GM19467 (cell line): Measurements from ENCODE around the gene SFT2D1.
"Not testable (repeated sequence)": the region's sequence is repeated elsewhere in the genome, so short reads cannot be mapped to it uniquely, and the experiment has no call there.

Experiments
- ATAC-seq: cut with Tn5 transposase; IDR thresholded peaks from one replicate; pipeline ENCODE4 v1.9.1; 2021; ENCODE audit warnings: mild to moderate bottlenecking, moderate library complexity; ENCODE audit not compliant: unreplicated experiment

The SFT2D1 gene

DNA sequence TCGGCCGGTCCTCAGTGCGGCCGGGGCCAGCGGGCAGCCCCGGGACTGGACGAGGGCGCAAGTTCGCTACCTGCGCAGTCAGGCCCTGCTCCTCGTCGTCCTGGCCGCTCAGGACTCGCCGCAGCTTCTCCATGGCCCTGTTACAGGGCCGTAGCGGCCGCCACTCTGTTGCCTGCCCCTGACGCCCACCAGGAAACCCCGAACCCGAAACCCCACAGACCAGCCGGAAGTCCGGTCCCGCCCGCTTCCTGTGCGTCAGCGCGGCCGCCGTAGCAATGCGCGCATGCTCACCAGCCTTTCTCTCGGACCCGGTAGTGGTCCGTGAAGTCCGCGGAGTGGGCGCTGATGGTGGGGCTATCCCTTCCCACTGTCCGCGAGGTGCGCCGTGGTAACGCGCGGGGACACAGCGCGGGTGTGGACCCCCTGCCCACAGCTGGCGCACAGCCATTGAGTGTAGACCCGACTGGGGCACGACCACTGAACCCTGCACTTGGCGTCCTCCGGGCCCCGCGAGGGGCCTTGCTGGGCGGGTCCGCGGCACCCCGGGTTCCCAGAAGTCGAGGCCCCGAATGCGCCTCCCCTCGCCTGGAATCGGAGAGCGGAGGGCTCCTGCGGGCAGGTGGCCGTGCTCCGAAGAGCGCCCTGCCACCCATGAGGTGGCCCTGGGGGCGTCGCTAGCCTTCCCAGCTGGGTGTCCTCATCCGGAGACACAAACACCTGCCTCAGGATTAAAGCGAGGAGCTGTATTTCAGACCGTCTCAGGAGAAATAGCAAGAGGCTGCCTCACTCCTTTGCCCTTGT lies at the start of gene SFT2D1:
TSS of gene SFT2D1 (minus strand) at position 197 of the 801 bp plus-strand sequence. CDS start at position 133, 64 bp downstream.
- peak; percentile 90 for ATAC-seq

DNA sequence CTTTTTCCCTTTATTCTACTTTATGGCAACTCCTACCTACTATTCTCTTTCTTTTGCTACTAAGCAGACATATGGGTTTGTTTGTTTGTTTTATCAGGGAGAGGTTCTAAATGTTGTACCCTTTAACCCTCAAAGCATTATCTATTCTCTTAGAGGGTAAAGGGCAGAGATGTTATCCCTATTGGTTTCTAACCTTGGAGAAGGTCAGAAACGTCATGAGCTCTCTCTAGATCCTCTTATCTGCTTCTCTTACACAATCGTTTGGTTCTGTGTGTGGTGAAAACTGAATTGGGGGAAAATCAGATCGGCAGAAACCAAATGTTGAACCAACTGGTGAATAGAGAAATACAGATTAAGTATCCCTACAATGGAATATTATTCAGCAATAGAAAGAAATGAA lies 46.8 kb upstream of the SFT2D1 start:
- no peak for ATAC-seq

DNA sequence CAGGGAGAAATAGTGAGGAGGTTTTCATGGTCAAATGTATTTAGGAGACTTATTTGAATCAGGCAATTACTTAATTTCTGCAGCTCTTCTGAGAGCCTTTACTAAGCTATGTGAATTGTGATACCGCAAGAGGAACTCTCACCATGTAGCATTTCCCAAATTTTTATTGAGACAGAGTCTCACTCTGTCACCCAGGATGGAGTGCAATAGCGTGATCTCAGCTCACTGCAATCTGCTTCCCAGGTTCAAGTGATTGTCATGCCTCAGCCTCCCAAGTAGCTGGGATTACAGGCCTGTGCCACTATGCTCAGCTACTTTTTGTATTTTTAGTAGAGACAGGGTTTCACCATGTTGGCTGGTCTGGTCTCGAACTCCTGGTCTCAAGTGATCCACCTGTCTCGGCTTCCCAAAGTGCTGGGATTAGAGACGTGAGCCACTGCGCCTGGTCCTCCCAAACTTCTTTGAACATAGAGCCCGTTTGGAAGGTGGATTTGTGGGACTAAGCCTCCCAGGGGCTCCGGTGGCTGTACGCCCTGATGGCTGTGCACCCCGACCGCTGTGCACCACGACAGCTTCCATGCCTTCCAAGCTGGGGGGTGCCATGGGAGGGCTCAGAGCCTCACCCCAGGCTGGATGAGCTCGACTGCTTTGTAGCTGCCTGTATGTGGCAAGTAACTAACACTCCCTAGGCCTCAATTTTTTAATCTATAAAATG lies 46.1 kb upstream of the SFT2D1 start:
- no peak for ATAC-seq

DNA sequence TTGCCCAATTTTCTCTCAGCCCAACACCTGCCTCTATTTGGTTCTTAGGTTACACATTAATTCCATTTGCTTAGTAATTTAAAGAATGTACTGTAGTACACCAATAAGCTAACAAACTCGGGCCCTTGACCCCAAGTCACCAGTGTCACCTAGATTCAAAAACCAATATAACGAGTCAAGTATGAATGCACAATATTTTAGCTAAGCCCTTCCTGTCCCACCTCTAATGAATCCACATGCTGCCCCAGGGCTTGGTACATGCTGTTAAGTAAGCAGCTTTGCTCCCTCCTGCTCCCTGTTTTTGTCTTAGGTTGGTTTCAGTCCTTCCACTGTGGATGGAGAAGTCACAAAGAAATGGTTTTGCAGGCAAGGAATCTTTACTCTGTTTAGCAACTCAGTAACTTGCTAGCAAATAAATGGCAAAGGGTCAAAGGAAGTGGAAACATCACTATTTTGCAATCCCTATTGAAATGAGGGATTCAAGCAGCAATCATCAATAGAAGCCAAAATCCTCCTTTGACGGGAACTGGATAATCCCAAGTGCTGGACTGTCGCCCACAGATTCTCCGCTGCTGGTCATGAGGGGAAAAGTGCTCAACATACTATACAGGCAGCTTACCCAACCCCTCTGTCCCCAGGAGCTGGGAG lies 45.4 kb upstream of the SFT2D1 start:
- no peak for ATAC-seq

DNA sequence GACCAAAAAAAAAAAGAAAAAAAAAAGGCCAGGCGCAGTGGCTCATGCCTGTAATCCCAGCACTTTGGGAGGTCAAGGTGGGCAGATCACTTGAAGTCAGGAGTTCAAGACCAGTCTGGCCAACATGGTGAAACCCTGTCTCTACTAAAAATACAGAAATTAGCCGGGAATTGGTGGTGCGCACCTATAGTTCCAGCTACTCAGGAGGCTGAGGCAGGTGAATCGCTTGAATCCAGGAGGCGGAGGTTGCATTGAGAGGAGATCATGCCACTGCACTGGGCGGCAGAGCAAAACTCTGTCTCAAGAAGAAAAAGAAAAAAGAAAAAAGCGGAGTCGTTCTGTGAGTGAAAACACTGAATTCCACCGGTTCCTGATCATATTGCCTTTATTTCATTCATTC lies 44.8 kb upstream of the SFT2D1 start:
- not testable (repeated sequence) for ATAC-seq

DNA sequence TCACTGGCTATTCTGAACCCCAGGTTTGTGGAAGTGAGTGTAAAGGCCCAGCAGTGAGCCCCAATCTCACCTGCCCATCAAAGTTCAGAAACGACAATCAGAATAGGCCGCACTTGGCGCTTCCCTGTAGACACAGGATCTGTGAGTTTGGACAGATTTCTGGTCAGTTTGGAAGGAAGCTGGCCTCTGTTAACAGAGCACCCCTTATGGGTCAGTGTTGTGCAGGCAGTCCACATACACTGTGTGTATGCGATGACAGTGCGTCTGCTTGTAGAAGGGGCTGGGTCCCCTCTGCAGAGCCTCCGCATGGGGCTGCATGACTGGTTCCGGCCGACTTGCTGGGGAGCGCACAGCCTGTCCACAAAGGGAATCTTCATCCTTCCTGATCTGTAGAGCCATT lies 43.8 kb upstream of the SFT2D1 start:
- ATAC-seq = no peak

DNA sequence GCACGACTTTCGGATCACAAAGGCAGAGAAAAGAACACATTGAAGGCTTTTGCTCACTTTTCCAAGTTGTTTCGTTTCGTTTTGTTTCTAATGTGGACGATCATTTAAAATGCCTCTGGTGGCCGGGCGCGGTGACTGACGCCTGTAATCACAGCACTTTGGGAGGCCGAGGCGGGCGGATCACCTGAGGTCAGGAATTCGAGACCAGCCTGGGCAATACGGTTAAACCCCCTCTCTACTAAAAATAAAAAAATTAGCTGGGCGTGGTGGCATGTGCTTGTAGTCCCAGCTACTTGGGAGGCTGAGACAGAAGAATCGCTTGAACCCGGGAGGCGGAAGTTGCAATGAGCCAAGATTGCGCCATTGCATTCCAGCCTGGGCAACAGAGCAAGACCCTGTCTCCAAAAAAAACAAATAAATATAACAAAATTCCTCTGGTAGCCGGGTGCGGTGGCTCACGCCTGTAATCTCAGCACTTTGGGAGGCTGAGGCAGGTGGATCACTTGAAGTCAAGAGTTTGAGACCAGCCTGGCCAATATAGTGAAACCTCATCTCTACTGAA lies 41.5 kb upstream of the SFT2D1 start:
- ATAC-seq = not testable (repeated sequence)

DNA sequence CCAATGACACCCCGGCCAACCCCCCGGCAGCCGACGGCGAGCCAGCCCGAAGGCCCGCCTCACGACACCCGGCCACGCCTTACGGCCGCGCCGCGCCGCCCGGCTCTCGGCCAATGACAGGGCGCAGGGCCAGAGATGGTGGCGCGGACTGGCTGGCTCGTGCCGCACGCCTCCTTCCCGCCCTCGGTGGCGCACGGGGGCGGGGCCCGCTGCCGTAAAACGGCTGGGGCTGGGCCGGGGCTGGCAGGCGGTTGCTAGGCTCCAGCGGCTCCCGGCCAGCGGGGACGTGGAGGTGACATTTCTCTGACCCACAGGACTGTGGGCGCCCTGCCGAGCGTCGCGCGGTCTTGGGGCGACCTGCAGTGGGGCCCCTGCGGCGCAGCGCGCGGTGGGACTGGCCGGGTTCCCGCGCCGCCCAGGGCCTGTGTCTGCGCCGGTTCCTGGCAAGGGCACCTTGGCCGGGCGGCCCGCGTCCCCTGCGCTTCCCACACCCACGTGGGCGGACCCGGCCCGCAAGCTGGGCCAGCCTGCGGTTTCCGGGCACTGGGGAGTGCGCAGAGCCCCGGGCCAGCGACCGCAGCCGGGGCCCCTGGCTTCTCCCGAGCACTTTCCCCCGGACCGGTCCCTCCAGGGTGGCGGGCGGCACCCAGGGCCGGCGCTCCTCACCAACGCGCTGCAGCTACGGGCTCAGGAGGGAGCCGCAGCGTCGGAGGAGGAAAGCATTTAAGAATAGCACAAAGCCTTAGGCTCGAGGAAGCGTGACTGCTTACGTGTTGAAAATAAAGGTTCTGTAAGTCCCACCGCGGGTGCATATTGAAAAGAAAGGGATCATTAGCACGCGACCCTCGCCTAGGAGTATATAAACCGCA lies 40.8 kb upstream of the SFT2D1 start, which contains the start of gene MPC1:
TSS of gene MPC1 (minus strand) at position 8 of the 869 bp plus-strand sequence. CDS start 64 bp downstream, outside the sequence.
- peak; percentile 90 for ATAC-seq

DNA sequence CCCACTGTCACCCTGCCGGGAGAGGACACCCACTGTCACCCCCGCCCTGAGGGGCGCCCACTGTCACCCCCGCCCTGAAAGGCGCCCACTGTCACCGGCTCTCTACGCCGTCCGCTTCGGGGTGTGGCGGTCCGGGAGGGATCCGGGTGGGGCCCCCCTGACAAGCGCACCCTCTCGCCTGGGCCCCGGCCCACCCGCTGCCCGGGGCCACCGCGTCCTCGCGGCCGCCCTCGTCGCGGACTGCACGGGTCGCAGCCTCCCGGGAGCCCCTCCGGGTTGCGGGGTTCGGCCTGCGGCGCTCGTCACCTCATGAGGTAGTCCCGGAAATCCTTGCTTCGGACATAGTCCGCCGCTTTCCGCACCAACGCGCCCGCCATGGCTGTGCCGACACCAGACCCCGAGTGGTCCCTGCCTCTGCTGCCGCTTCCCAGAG lies 40.2 kb upstream of the SFT2D1 start:
- peak; percentile 3 for ATAC-seq

DNA sequence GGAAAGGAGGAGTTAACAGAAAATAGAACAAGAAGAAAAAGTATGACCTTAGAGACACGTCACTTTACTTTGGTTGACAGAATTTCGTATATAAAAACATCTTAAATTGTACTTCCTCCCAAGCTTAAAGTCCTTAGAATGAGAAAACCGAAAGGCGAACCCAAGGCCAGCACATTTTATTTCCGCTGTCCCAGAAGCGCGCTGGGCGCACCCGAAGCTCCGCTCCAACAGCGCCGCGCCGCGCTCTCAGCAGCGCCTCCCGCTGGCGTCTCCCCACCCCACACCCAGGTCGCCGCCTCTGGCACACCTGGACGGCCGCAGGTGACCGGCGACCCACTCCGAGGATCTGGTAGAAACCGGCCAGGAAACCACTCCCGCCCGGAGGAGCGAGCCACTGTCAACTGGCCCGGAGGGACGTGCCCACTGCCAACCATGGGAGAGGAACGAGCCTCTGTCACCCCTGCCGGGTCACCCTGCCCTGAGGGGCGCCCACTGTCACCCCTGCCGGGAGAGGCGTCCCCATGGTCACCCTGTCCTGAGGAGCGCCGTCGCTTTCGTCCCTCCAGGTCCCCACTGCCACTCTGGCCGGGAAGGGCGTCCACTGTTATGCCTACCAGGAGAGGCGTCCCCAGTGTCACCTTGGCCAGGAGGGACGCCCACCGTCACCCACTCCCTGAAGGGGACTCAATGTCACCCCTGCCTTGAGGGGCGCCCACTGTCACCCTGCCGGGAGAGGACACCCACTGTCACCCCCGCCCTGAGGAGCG lies 39.6 kb upstream of the SFT2D1 start:
- peak; percentile 48 for ATAC-seq

DNA sequence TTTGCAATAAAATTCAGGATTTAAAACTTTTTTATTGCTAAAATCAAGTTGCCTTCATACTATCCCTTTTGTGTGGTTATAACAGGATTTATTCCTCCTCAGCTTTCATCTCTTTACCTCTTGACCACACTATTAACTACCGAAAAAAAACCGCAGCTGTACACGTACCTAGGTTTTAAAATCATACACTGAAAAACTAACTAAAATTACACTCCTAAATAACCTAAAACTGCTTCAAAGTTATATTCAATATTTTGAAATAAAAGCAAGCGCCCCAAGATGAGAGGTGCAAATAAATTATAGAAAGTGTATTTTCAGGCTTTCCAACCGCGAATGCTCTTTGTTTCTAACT lies 39.0 kb upstream of the SFT2D1 start:
- ATAC-seq = no peak

DNA sequence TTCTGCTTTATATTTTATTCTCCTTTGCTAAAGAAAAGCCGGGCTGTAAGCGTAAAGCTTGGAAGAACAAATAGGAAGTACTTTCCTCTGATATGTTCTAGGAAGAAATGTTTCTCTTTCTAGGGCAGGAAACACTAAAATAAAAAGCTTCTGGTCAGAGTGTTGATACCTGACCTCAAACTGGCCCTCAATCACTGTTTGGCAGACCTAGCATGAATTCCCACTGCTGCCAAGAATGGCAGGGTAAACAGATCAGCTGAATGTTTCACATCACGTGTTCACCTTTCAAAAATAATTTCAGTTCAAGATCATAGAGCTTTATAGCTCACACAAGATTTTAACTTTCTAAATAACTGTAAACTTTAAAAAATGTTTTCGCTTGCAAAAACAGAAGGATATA lies 37.5 kb upstream of the SFT2D1 start:
- no peak for ATAC-seq

DNA sequence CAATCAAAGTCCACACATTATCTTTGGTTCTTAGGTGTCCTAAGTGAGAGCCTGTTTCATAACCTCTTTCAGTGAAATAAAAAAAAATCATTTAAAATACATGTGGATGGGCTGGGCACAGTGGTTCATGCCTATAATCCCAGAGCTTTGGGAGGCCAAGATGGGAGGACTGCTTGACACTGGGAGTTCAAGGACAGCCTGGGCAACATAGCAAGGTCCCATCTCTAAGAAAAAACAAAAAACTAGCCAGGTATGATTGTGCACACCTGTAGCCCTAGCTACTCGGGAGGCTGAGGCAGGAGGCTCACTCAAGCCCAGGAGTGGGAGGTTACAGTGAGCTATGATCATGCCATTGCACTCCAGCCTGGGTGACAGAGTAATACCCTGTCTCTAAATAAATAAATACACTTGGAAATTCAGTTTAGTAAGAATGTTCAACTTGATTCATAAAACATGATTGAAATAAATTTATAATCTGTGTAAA lies 36.8 kb upstream of the SFT2D1 start:
- no peak for ATAC-seq

DNA sequence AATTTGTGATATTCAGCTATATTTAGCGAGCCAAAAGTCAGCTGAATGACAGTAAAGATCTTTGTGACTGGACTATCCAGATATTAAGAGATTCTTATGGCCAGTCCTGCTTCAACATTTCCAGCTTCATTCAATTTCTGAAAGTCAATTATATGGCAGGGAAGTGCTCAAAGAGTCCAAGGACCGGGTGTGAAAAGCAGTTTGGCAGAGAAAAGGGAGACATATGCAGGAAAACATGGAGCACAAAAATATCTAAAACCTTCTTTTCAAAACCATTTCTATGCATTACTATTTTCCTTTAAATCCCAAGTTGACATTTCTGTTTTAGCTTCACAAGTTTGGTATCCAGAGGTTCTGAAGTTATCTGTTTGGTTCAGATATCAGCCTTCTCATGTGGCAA lies 35.4 kb upstream of the SFT2D1 start:
- ATAC-seq = no peak

DNA sequence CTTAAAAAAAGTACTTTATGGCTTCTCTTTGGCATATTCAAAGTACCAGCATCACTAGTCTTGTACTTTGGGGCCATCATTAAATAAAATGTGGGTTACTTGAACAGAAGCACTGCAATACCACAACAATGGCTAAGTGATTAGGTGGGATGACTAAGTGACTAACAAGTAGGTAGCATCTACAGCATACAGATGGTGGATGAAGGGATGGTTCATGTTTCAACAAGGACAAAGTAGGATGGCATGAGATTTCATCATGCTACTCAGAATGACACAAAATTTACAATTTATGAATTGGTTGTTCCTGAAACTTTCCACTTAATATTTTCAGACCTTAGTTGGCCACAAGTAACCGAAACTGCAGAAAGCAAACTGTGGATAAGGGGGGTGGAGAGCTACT lies 32.7 kb upstream of the SFT2D1 start:
- no peak for ATAC-seq

DNA sequence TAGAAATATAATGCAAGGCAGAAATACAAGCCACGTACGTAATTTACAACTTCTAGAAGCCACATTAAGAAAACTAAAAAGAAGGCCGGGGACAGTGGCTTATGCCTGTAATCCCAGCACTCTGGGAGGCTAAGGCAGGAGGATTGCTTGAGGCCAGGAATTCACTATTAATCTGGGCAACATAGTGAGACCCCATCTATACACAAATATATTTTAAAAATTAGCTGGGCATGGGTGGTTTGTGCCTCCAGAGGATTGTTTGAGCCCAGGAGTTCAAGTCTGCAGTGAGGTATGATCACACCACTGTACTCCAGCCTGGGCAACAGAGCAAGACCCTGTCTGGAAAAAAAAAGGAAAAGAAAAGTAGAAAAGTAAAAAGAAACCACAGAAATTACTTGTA lies 28.1 kb upstream of the SFT2D1 start:
- no peak for ATAC-seq

DNA sequence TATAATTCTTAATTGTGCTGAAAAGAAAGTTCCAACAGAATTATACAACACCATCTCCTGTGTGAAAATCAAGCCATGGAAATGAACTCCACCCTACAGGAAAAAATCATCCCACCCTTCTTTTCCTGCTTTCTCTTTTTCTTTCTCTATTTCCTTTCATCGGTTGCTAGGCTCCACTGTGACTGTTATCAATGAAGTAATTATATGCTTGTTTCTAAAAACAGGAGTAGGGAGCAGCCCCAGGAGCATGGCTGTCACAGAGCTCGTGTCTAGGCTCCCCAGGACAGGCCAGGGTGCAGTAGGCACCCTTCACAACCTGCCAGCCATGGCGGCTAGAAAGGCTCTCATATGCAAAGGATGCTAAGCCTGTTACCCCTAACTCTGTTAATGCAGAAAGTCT lies 27.4 kb upstream of the SFT2D1 start:
- ATAC-seq = no peak

DNA sequence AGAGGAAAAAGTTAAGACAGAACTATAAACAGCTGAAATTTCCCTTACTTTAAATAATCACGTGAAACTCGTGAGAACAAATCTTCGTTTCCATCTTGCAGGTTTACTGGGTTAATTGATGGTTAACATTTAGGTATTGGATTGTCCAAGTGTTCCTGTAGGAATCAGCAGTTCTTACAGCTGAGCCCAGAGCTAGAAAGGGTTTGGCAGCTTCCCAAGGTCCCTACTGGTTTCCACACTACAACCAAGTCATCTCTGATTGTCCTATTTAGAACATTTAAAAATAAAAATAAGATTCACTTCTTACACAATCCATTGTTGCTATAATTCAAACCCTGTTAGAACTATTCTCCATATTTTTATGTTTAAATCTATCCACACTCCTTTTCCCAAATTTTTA lies 24.6 kb upstream of the SFT2D1 start:
- ATAC-seq = no peak

DNA sequence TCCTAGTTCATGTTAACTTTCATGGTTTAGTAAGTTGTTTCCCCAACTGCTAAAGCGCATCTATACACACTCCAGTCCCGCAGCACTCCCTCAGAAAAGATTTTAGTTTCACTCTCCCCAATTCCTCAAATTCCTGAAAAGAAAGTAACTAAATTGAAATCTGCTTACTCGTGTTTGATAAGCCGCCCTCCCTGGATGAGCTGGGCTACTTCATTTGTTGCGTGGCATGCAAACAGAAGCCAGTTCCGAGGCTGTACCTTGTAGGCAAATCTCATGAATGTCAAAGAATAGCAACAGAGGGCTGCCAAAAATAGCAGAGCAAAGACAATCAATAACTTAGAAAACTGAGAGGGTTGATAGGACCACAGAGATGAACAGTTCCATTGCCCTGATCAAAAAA lies 23.5 kb upstream of the SFT2D1 start:
- no peak for ATAC-seq

DNA sequence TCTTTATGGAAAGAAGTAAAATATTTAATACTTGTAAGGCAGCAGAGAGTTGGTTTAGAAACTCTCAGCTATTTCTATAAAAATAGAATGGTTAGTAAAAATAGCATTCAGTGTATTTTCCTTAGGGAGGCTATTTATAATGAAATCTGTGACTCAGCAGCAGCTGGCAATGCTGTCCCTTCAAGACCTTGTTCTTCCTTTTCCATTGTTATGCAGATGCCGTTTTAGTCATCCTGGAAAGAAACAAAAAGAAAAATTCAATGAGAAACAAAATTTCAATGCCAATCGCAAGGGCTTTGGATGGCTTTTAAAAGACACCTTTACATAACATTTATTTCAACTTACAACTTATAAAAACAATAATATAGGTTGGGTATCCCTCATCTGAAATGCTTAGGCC lies 22.9 kb upstream of the SFT2D1 start:
- ATAC-seq = no peak
